ENCODE measurements around the gene B2M. TPM values are rescaled to one million over a fixed set of nuclear protein-coding genes. Genes with fewer than 3 reads are reported as not detected.
A peak's percentile ranks its signal among the peaks of the same experiment; 100 is the strongest.

The B2M gene
- total and polyA plus RNA-seq, 2 of the 13 experiments (the other 11 are each of a cell fraction or from before 2014, with no cell fraction given), result 784 to 857 TPM

DNA sequence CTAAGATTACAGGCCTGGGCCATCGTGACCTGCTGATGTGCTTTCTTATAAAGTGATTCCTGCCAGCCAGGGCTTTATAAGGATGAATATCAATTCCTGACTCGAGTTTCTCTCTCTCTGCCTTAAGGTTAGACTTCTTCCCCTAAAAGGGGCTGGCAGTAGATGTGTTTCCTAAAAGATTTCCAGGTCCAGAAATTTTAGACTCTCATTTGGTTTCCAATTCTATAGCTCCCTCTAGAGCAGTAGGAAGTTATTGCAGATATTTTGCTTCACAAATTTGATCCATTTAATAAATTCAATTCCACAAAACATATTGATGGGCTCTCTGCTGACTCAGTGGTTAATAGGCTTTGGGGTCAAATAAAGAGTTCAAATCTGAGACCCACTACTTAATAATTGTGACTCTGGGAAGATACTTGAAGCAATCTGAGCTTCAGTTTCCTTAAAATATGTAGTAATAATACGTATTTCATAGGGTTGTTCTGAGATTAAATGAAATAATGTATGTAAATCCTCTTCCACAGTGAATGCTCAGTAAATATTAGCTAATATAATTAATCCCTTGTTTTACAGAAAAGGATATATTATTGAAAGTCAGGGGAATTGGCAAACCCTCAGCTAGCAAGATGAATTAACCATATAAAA is 27.1 kb downstream of the B2M start:
- TF ChIP-seq, protein P1, sequence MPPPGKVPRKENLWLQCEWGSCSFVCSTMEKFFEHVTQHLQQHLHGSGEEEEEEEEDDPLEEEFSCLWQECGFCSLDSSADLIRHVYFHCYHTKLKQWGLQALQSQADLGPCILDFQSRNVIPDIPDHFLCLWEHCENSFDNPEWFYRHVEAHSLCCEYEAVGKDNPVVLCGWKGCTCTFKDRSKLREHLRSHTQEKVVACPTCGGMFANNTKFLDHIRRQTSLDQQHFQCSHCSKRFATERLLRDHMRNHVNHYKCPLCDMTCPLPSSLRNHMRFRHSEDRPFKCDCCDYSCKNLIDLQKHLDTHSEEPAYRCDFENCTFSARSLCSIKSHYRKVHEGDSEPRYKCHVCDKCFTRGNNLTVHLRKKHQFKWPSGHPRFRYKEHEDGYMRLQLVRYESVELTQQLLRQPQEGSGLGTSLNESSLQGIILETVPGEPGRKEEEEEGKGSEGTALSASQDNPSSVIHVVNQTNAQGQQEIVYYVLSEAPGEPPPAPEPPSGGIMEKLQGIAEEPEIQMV (CRISPR knock-in tag; IDR thresholded peaks at IDR 0.05; ENCODE audit: low read depth), result no peak
- TF ChIP-seq, protein P2, sequence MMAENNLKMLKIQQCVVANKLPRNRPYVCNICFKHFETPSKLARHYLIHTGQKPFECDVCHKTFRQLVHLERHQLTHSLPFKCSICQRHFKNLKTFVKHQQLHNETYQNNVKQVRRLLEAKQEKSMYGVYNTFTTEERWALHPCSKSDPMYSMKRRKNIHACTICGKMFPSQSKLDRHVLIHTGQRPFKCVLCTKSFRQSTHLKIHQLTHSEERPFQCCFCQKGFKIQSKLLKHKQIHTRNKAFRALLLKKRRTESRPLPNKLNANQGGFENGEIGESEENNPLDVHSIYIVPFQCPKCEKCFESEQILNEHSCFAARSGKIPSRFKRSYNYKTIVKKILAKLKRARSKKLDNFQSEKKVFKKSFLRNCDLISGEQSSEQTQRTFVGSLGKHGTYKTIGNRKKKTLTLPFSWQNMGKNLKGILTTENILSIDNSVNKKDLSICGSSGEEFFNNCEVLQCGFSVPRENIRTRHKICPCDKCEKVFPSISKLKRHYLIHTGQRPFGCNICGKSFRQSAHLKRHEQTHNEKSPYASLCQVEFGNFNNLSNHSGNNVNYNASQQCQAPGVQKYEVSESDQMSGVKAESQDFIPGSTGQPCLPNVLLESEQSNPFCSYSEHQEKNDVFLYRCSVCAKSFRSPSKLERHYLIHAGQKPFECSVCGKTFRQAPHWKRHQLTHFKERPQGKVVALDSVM (CRISPR knock-in tag; IDR thresholded peaks at IDR 0.05), result peak; percentile 69
- peak; percentile 75 for TF ChIP-seq SMC3 (IDR thresholded peaks at IDR 0.05; ENCODE audit: low read length)
- TF ChIP-seq, protein P3, sequence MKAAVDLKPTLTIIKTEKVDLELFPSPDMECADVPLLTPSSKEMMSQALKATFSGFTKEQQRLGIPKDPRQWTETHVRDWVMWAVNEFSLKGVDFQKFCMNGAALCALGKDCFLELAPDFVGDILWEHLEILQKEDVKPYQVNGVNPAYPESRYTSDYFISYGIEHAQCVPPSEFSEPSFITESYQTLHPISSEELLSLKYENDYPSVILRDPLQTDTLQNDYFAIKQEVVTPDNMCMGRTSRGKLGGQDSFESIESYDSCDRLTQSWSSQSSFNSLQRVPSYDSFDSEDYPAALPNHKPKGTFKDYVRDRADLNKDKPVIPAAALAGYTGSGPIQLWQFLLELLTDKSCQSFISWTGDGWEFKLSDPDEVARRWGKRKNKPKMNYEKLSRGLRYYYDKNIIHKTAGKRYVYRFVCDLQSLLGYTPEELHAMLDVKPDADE (CRISPR knock-in tag; IDR thresholded peaks at IDR 0.05), result no peak
- peak; percentile 8 to 38; a peak in 1 of 4 replicates for TF ChIP-seq MAFK (conservative IDR thresholded peaks at IDR 0.05 in 1 of 2, IDR thresholded peaks at IDR 0.05 in 1 of 2; ENCODE audit: low read length in 2 of 2)
- peak; percentile 52; the same call in 1 of the 2 replicates for TF ChIP-seq RAD21 (CRISPR knock-in tag; IDR thresholded peaks at IDR 0.05)
- 0 out of 2 replicates have a peak, but pooled peaks have one; percentile 13 for TF ChIP-seq MAFF (IDR thresholded peaks at IDR 0.05; ENCODE audit: low read depth, low read length)
- TF ChIP-seq YEATS2 (CRISPR knock-in tag; IDR thresholded peaks at IDR 0.05; ENCODE audit: borderline replicate concordance), result no peak
- TF ChIP-seq, protein P4, sequence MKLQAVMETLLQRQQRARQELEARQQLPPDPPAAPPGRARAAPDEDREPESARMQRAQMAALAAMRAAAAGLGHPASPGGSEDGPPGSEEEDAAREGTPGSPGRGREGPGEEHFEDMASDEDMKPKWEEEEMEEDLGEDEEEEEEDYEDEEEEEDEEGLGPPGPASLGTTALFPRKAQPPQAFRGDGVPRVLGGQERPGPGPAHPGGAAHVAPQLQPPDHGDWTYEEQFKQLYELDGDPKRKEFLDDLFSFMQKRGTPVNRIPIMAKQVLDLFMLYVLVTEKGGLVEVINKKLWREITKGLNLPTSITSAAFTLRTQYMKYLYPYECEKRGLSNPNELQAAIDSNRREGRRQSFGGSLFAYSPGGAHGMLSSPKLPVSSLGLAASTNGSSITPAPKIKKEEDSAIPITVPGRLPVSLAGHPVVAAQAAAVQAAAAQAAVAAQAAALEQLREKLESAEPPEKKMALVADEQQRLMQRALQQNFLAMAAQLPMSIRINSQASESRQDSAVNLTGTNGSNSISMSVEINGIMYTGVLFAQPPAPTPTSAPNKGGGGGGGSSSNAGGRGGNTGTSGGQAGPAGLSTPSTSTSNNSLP (IDR thresholded peaks at IDR 0.05; ENCODE audit: low read depth, low read length), result peak; percentile 83
- TF ChIP-seq ZKSCAN1 (IDR thresholded peaks at IDR 0.05; ENCODE audit: low read length), result no peak
- TF ChIP-seq, protein P5, sequence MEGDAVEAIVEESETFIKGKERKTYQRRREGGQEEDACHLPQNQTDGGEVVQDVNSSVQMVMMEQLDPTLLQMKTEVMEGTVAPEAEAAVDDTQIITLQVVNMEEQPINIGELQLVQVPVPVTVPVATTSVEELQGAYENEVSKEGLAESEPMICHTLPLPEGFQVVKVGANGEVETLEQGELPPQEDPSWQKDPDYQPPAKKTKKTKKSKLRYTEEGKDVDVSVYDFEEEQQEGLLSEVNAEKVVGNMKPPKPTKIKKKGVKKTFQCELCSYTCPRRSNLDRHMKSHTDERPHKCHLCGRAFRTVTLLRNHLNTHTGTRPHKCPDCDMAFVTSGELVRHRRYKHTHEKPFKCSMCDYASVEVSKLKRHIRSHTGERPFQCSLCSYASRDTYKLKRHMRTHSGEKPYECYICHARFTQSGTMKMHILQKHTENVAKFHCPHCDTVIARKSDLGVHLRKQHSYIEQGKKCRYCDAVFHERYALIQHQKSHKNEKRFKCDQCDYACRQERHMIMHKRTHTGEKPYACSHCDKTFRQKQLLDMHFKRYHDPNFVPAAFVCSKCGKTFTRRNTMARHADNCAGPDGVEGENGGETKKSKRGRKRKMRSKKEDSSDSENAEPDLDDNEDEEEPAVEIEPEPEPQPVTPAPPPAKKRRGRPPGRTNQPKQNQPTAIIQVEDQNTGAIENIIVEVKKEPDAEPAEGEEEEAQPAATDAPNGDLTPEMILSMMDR (CRISPR knock-in tag; IDR thresholded peaks at IDR 0.05), result peak; percentile 64
- TF ChIP-seq STAG1 (CRISPR knock-in tag; IDR thresholded peaks at IDR 0.05), result peak; percentile 73
- peak; percentile 47 for DNase-seq (ENCODE audit: low spot score)
- intact Hi-C loops (cut with micrococcal nuclease; ENCODE audit: unreplicated experiment), result loop anchor here (1.0 to 5.0 kb wide), 3 partner anchors 27 to 156 kb away; partner anchors contain the start of genes B2M, PATL2 and SPG11
- 63% methylated on average over 3 of the region's 3 CpGs for WGBS (ENCODE audit: low lambda C conversion rate)
- ChIA-PET POLR2A (interaction anchor here (1.0 to 4.6 kb wide), 6 partner anchors 9 to 202 kb away, joined by 3 to 45 read pairs (median 12); partner anchors contain the start of genes B2M, EIF3J, PATL2 and SPG11), CTCF (ENCODE audit: low intra/inter-chr PET ratio, low total read pairs) (interaction anchor here (0.8 to 1.6 kb wide), 5 partner anchors 25 to 160 kb away, joined by 3 to 20 read pairs (median 4); partner anchors contain the start of gene SPG11)
- Histone ChIP-seq H4K20me1 (ENCODE audit: insufficient read depth, low read length) (no peaks in the 10 kb centered on the region), H3K27me3 (ENCODE audit: control insufficient read depth in 1 of 2, insufficient read depth in 2 of 2, low read length in 2 of 2) (no peaks in the 10 kb centered on the region), H2AFZ (ENCODE audit: low read length) (no peak overlapping the region), H3K4me2 (ENCODE audit: low read depth, low read length) (no peak overlapping the region), H3K9ac (ENCODE audit: insufficient read depth, low read depth, low read length) (no peak overlapping the region), H3K36me3 (replicated peaks in 1 of 2; ENCODE audit: control insufficient read depth in 1 of 2, insufficient read depth in 2 of 2, low read length in 2 of 2) (no peaks in the 10 kb centered on the region), H3K4me3 (replicated peaks in 1 of 3; ENCODE audit: insufficient read depth in 1 of 3, low read depth in 2 of 3, low read length in 3 of 3) (no peak overlapping the region), H3K9me3 (ENCODE audit: low read length) (no peaks in the 10 kb centered on the region), H3K4me1 (ENCODE audit: insufficient read depth, low read length) (no peaks in the 10 kb centered on the region), H3K79me2 (ENCODE audit: insufficient read depth, low read length) (no peaks in the 10 kb centered on the region), H3K27ac (ENCODE audit: extremely low read length, insufficient read depth, low read length) (no peak overlapping the region)
- ATAC-seq, result no peak
- in situ Hi-C loops (cut with HindIII; ENCODE audit: extremely low pct_ligation_motif_present, low pct_unique_long_range_greater_than_20kb), result loop anchor here (5.0 to 10.0 kb wide), 2 partner anchors 76 to 154 kb away; partner anchors contain the start of gene SPG11
- no TSS peak for BruUV-seq (replicated peaks)
- FAIRE-seq, result no peak
